Stomach (tissue), 4 donors: ENCODE measurements around the gene ZNFX1.

Experiments used
- POLR2A ChIP-seq, 4 donors: fragments of 450-650 bp; IDR thresholded peaks; one replicate each; pipeline ENCODE4 v1.6.1; 2016; ENCODE audit warnings: antibody characterized with exemption in 4 of 4, control low read depth in 2 of 4, mild to moderate bottlenecking in 1 of 4, moderate library complexity in 1 of 4
- TF ChIP-seq, protein P1 (sequence below), 7 experiments: fragments of 450-650 bp in 4 of 7; fragments of 200-600 bp in 3 of 7; sonication (generic) in 3 of 7; IDR thresholded peaks; one replicate each; pipeline ENCODE4 v1.5.1; 2016 to 2019; ENCODE audit warnings: antibody characterized with exemption in 7 of 7, control low read depth in 2 of 7, mild to moderate bottlenecking in 1 of 7

DNA sequence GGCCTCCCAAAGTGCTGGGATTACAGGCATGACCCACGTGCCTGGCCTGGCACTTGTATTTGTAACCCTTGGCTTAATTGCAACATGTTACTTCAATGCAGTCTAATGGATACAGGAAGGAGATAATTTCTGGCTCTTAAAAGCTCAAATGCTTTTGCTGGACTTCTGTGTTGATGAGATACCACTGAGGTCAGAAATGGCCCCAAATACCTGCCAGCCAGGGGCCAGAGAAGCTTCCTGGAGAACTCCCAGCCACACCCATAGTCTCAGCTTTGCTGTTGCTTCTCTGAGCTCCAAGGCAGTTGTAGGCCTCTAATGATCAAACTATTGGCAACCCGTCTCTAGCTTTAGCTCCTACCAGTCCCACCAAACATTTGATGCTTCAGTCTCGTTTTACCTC lies 14.2 kb upstream of the ZNFX1 start:
- TF ChIP-seq POLR2A (IDR thresholded peaks at IDR 0.05): no peak
- TF ChIP-seq, protein P1, sequence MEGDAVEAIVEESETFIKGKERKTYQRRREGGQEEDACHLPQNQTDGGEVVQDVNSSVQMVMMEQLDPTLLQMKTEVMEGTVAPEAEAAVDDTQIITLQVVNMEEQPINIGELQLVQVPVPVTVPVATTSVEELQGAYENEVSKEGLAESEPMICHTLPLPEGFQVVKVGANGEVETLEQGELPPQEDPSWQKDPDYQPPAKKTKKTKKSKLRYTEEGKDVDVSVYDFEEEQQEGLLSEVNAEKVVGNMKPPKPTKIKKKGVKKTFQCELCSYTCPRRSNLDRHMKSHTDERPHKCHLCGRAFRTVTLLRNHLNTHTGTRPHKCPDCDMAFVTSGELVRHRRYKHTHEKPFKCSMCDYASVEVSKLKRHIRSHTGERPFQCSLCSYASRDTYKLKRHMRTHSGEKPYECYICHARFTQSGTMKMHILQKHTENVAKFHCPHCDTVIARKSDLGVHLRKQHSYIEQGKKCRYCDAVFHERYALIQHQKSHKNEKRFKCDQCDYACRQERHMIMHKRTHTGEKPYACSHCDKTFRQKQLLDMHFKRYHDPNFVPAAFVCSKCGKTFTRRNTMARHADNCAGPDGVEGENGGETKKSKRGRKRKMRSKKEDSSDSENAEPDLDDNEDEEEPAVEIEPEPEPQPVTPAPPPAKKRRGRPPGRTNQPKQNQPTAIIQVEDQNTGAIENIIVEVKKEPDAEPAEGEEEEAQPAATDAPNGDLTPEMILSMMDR (IDR thresholded peaks at IDR 0.05): no peak
